A673 (cell line): ENCODE results near the gene WDR75.
"Not testable (repeated sequence)": the region's sequence is repeated elsewhere in the genome, so short reads cannot be mapped to it uniquely, and the experiment has no call there.

Experiments used
- EZH2 ChIP-seq: fragments of 200-600 bp; sonication (generic); IDR thresholded peaks from 2 replicates; pipeline ENCODE4 v1.6.1; 2017; ENCODE audit warnings: borderline replicate concordance, low read depth, mild to moderate bottlenecking, mixed read lengths, antibody characterized with exemption, low read length; ENCODE audit not compliant: poor library complexity, severe bottlenecking
- TF ChIP-seq, protein P1 (sequence below): fragments of 300-800, 200-600 bp; sonication (generic); conservative IDR thresholded peaks from 2 replicates; pipeline ENCODE4 v1.5.1; 2017; ENCODE audit warnings: low read depth, mild to moderate bottlenecking, antibody characterized with exemption, low read length, moderate library complexity, mixed read lengths

- TF ChIP-seq, protein P1, sequence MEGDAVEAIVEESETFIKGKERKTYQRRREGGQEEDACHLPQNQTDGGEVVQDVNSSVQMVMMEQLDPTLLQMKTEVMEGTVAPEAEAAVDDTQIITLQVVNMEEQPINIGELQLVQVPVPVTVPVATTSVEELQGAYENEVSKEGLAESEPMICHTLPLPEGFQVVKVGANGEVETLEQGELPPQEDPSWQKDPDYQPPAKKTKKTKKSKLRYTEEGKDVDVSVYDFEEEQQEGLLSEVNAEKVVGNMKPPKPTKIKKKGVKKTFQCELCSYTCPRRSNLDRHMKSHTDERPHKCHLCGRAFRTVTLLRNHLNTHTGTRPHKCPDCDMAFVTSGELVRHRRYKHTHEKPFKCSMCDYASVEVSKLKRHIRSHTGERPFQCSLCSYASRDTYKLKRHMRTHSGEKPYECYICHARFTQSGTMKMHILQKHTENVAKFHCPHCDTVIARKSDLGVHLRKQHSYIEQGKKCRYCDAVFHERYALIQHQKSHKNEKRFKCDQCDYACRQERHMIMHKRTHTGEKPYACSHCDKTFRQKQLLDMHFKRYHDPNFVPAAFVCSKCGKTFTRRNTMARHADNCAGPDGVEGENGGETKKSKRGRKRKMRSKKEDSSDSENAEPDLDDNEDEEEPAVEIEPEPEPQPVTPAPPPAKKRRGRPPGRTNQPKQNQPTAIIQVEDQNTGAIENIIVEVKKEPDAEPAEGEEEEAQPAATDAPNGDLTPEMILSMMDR = not testable (repeated sequence)
- TF ChIP-seq EZH2 = not testable (repeated sequence)
Measured at GRCh38 chr2:189435803-189436202, 5.5 kb upstream of the WDR75 start.
